SK-N-SH (cell line): Measurements from ENCODE around the gene EVC2. TPM values are rescaled to one million over a fixed set of nuclear protein-coding genes. Genes with fewer than 3 reads are reported as not detected.

Experiments used
- CTCF ChIA-PET: fragments of 300-600, 350-600 bp; formaldehyde crosslinking; extraction: SDS; loops from one replicate; lab custom pipeline; 2021; lab: Yijun Ruan, JAX
- POLR2A ChIA-PET: fragments of 350-600 bp; sonication (Branson Sonifier 250); formaldehyde crosslinking; extraction: SDS; loops from one replicate; lab custom pipeline; 2020; ENCODE audit warnings: antibody characterized with exemption, inconsistent platforms; lab: Yijun Ruan, JAX
- DNase-seq: peaks from one replicate; pipeline ENCODE4 v3.0.0; 2012
- H2AFZ ChIP-seq: fragments of 200-600 bp; sonication (generic); 2 replicates; pipeline ENCODE4 v1.8.1; 2016; ENCODE audit warnings: antibody characterized with exemption, mild to moderate bottlenecking, low read depth
- H3F3A ChIP-seq: fragments of 200-600 bp; sonication (generic); replicated peaks from 2 replicates; pipeline ENCODE3; 2016; ENCODE audit warnings: antibody characterized with exemption, mild to moderate bottlenecking; ENCODE audit not compliant: insufficient read depth
- H3K27ac ChIP-seq, 2 experiments: fragments of 200-500 bp in 1 of 2; fragments of 200-600 bp in 1 of 2; sonication (Bioruptor generic) in 1 of 2; sonication (generic), shearing (Covaris generic) in 1 of 2; 2 replicates each; pipeline versions ENCODE4 v1.5.1 to v1.6.1; 2014 to 2016; ENCODE audit warnings: low read depth in 2 of 2, inconsistent platforms in 1 of 2, low read length in 1 of 2, mild to moderate bottlenecking in 1 of 2, mixed read lengths in 1 of 2
- H3K27me3 ChIP-seq: fragments of 200-600 bp; sonication (generic), shearing (Covaris generic); 2 replicates; pipeline ENCODE4 v1.6.1; 2016; ENCODE audit warnings: mixed run types; ENCODE audit not compliant: insufficient read depth
- H3K36me3 ChIP-seq, 2 experiments: fragments of 200-500 bp in 1 of 2; fragments of 200-600 bp in 1 of 2; sonication (Bioruptor generic) in 1 of 2; sonication (generic) in 1 of 2; replicated peaks in 1 of 2; 2 replicates each; pipeline versions ENCODE3 to v1.5.1; 2014 to 2016; ENCODE audit warnings: low read length in 1 of 2, mild to moderate bottlenecking in 1 of 2; ENCODE audit not compliant: insufficient read depth in 2 of 2, control insufficient read depth in 1 of 2
- H3K4me1 ChIP-seq, 2 experiments: fragments of 200-500 bp in 1 of 2; fragments of 200-600 bp in 1 of 2; sonication (Bioruptor generic) in 1 of 2; sonication (generic), shearing (Covaris generic) in 1 of 2; 2 replicates each; pipeline versions ENCODE4 v1.5.1 to v1.6.1; 2014 to 2016; ENCODE audit warnings: low read depth in 1 of 2, low read length in 1 of 2, mixed run types in 1 of 2; ENCODE audit not compliant: insufficient read depth in 2 of 2, control insufficient read depth in 1 of 2
- H3K4me2 ChIP-seq: fragments of 200-600 bp; sonication (generic), shearing (Covaris generic); 2 replicates; pipeline ENCODE4 v1.6.1; 2017; ENCODE audit warnings: mixed run types
- H3K4me3 ChIP-seq, 2 experiments: fragments of 200-500 bp in 1 of 2; fragments of 200-600 bp in 1 of 2; sonication (Bioruptor generic) in 1 of 2; sonication (generic), shearing (Covaris generic) in 1 of 2; 2 replicates each; pipeline versions ENCODE4 v1.5.1 to v1.8.1; 2014 to 2016; ENCODE audit warnings: low read depth in 2 of 2, inconsistent platforms in 1 of 2, low read length in 1 of 2, mild to moderate bottlenecking in 1 of 2, mixed read lengths in 1 of 2, moderate library complexity in 1 of 2
- H3K79me2 ChIP-seq: fragments of 200-600 bp; sonication (generic); 2 replicates; pipeline ENCODE4 v1.8.1; 2017; ENCODE audit warnings: mild to moderate bottlenecking; ENCODE audit not compliant: insufficient read depth
- H3K9ac ChIP-seq: fragments of 200-600 bp; sonication (generic); 2 replicates; pipeline ENCODE4 v1.6.1; 2017; ENCODE audit warnings: mixed run types
- H3K9me2 ChIP-seq: fragments of 200-600 bp; sonication (generic); 2 replicates; pipeline ENCODE4 v1.6.1; 2017; ENCODE audit warnings: mixed run types
- H3K9me3 ChIP-seq: fragments of 200-600 bp; sonication (generic); 2 replicates; pipeline ENCODE4 v1.6.1; 2017; ENCODE audit warnings: mixed run types, mild to moderate bottlenecking, moderate library complexity
- H4K20me1 ChIP-seq: fragments of 200-600 bp; sonication (generic); 2 replicates; pipeline ENCODE4 v1.6.1; 2017; ENCODE audit warnings: mild to moderate bottlenecking, mixed run types; ENCODE audit not compliant: insufficient read depth
- CTCF ChIP-seq: fragments of 200-600 bp; sonication (generic); IDR thresholded peaks from 2 replicates; pipeline ENCODE4 v1.6.1; 2017; ENCODE audit warnings: antibody characterized with exemption, mild to moderate bottlenecking, moderate library complexity
- ELF1 ChIP-seq: IDR thresholded peaks from 2 replicates; pipeline ENCODE4 v1.4.0; 2012
- FOSL2 ChIP-seq: IDR thresholded peaks from 2 replicates; pipeline ENCODE4 v1.4.0; 2012; ENCODE audit warnings: low read depth, mild to moderate bottlenecking, moderate library complexity, borderline replicate concordance
- FOXM1 ChIP-seq: IDR thresholded peaks from 2 replicates; pipeline ENCODE4 v1.4.0; 2012; ENCODE audit warnings: low read depth, mild to moderate bottlenecking
- GABPA ChIP-seq: IDR thresholded peaks from 2 replicates; pipeline ENCODE4 v1.4.0; 2012; ENCODE audit warnings: low read depth, mild to moderate bottlenecking
- GATA2 ChIP-seq: sonication (generic); formaldehyde crosslinking; IDR thresholded peaks from 2 replicates; pipeline ENCODE4 v1.5.0; 2020; ENCODE audit warnings: mild to moderate bottlenecking, missing genetic modification reagents
- IRF3 ChIP-seq: fragments of 150-350 bp; IDR thresholded peaks from 2 replicates; pipeline ENCODE4 v1.6.1; 2016; ENCODE audit warnings: mild to moderate bottlenecking, low read depth, low read length
- MAX ChIP-seq: IDR thresholded peaks from 2 replicates; pipeline ENCODE4 v1.4.0; 2012; ENCODE audit warnings: low read depth
- MEF2A ChIP-seq: IDR thresholded peaks from 2 replicates; pipeline ENCODE4 v1.4.0; 2012; ENCODE audit warnings: low read depth, borderline replicate concordance
- NFIC ChIP-seq: IDR thresholded peaks from 2 replicates; pipeline ENCODE4 v1.4.0; 2012; ENCODE audit warnings: borderline replicate concordance
- NRF1 ChIP-seq: IDR thresholded peaks from 2 replicates; pipeline ENCODE4 v1.6.1; 2012; ENCODE audit warnings: low read depth, mild to moderate bottlenecking, low read length
- POLR2AphosphoS5 ChIP-seq: IDR thresholded peaks from 2 replicates; pipeline ENCODE4 v1.6.1; 2012; ENCODE audit warnings: low read depth, low read length
- RAD21 ChIP-seq: IDR thresholded peaks from 2 replicates; pipeline ENCODE4 v1.6.1; 2012; ENCODE audit warnings: mild to moderate bottlenecking, low read length
- REST ChIP-seq: IDR thresholded peaks from 2 replicates; pipeline ENCODE4 v1.6.1; 2012; ENCODE audit warnings: mild to moderate bottlenecking, low read depth, low read length, moderate library complexity
- SIN3A ChIP-seq: IDR thresholded peaks from 2 replicates; pipeline ENCODE4 v1.6.1; 2012; ENCODE audit warnings: low read depth, mild to moderate bottlenecking, low read length, moderate library complexity, borderline replicate concordance
- SMC3 ChIP-seq: IDR thresholded peaks from 2 replicates; pipeline ENCODE4 v1.6.1; 2012; ENCODE audit warnings: low read depth, low read length, improper control_type of control experiment
- TAF1 ChIP-seq: IDR thresholded peaks from 2 replicates; pipeline ENCODE4 v1.6.1; 2012; ENCODE audit warnings: low read depth, mild to moderate bottlenecking, low read length, moderate library complexity, borderline replicate concordance
- TCF12 ChIP-seq: IDR thresholded peaks from 2 replicates; pipeline ENCODE4 v1.4.0; 2012
- TEAD4 ChIP-seq: IDR thresholded peaks from 2 replicates; pipeline ENCODE4 v1.4.0; 2012; ENCODE audit warnings: mild to moderate bottlenecking, borderline replicate concordance; ENCODE audit not compliant: insufficient read depth
- USF1 ChIP-seq: IDR thresholded peaks from 2 replicates; pipeline ENCODE4 v1.4.0; 2012; ENCODE audit warnings: low read depth, borderline replicate concordance
- USF2 ChIP-seq: fragments of 150-350 bp; IDR thresholded peaks from 2 replicates; pipeline ENCODE4 v1.6.1; 2017; ENCODE audit warnings: antibody characterized with exemption, low read length, low read depth, borderline replicate concordance
- WGBS: methylation state at CpG from one replicate; pipeline ENCODE4 v1.1.6; 2017; ENCODE audit warnings: low lambda C conversion rate; 5-methylcytosine and 5-hydroxymethylcytosine counted together
- polyA plus RNA-seq, 3 experiments: library from polyadenylated mRNA; depleted of rRNA; stranded (reverse); fragments of >200 nt; gene quantifications; 2 replicates each; pipeline ENCODE4 v1.2.3, GENCODE V29; 2012

The EVC2 gene
- polyA plus RNA-seq, 1 of the 3 experiments (the other 2 are of a cell fraction), result not detected

- WGBS, result 21% methylated on average over 5 of the region's 5 CpGs
- Histone ChIP-seq H3K4me3 (no peak overlapping the region), H3K27me3 (no peaks in the 10 kb centered on the region), H3K27ac (no peak overlapping the region), H3K9me2 (no peaks in the 10 kb centered on the region), H3K4me1 (no peaks in the 10 kb centered on the region; a peak in 1 of 4 replicates), H3F3A (no peaks in the 10 kb centered on the region), H3K4me2 (no peak overlapping the region), H2AFZ (no peak overlapping the region), H3K79me2 (no peaks in the 10 kb centered on the region), H4K20me1 (no peaks in the 10 kb centered on the region), H3K9ac (no peak overlapping the region), H3K36me3 (no peaks in the 10 kb centered on the region), H3K9me3 (no peaks in the 10 kb centered on the region)
- POLR2A ChIA-PET, result no interaction called here
- DNase-seq, result no peak
- CTCF ChIA-PET, result no interaction called here
- TF ChIP-seq GATA2 (no peak), FOXM1 (no peak), MEF2A (no peak), SIN3A (no peak), TEAD4 (no peak), CTCF (no peak), NFIC (no peak), MAX (no peak), TCF12 (no peak), POLR2AphosphoS5 (no peak), NRF1 (no peak), ELF1 (no peak), USF1 (no peak), SMC3 (no peak)
These were observed 154.6 kb downstream of the EVC2 start for GRCh38 chr4:5553801-5554200.

GRCh38 chr4:5552451-5552850, 155.9 kb downstream of the EVC2 start:
- 24% methylated on average over 3 of the region's 3 CpGs for WGBS
- Histone ChIP-seq H3K9me2 (no peaks in the 10 kb centered on the region), H3F3A (no peaks in the 10 kb centered on the region), H4K20me1 (no peaks in the 10 kb centered on the region), H3K4me3 (no peak overlapping the region), H3K27me3 (no peaks in the 10 kb centered on the region), H3K4me1 (no peaks in the 10 kb centered on the region; a peak in 1 of 4 replicates), H3K27ac (no peak overlapping the region), H2AFZ (no peak overlapping the region), H3K79me2 (no peaks in the 10 kb centered on the region), H3K4me2 (no peak overlapping the region), H3K9ac (no peak overlapping the region), H3K36me3 (no peaks in the 10 kb centered on the region), H3K9me3 (no peaks in the 10 kb centered on the region)
- POLR2A ChIA-PET, result no interaction called here
- no peak for DNase-seq
- CTCF ChIA-PET, result no interaction called here
- no peak for TF ChIP-seq IRF3
- TF ChIP-seq NRF1, result no peak
- TF ChIP-seq POLR2AphosphoS5, result no peak
- TF ChIP-seq USF2, result no peak
- TF ChIP-seq RAD21, result no peak
- TF ChIP-seq GABPA, result no peak
- TF ChIP-seq USF1, result no peak
- no peak for TF ChIP-seq REST
- no peak for TF ChIP-seq TAF1
- no peak for TF ChIP-seq FOSL2
